OCI-LY7 (cell line): ENCODE data around the gene MPZL3. TPM values are rescaled to one million over a fixed set of nuclear protein-coding genes. Genes with fewer than 3 reads are reported as not detected.
A peak's percentile ranks its signal among the peaks of the same experiment; 100 is the strongest.

Source experiments
- BruUV-seq: library from RNA; stranded (reverse); fragments of 400-500 nt; replicated peaks from 2 replicates; lab custom pipeline; 2021; lab: Mats Ljungman, UMichigan
- CTCF ChIA-PET: fragments of 300-600 bp; sonication (Branson Sonifier 250); formaldehyde crosslinking; loops from one replicate; lab custom pipeline; 2022; ENCODE audit warnings: antibody characterized with exemption; ENCODE audit not compliant: unreplicated experiment; lab: Charles Lee
- POLR2A ChIA-PET: fragments of 300-600 bp; sonication (Branson Sonifier 250); formaldehyde crosslinking; loops from one replicate; lab custom pipeline; 2022; ENCODE audit warnings: antibody characterized with exemption; lab: Charles Lee
- DNase-seq: peaks from one replicate; pipeline ENCODE4 v3.0.0-alpha.2; 2015; ENCODE audit warnings: low spot score
- H2AFZ ChIP-seq: fragments of 200-600 bp; sonication (generic), shearing (Covaris generic); 2 replicates; pipeline ENCODE4 v1.6.1; 2014; ENCODE audit warnings: mild to moderate bottlenecking, antibody characterized with exemption, low read length, moderate library complexity
- H3K27ac ChIP-seq: fragments of 200-600 bp; sonication (generic); 2 replicates; pipeline ENCODE4 v1.5.1; 2014; ENCODE audit warnings: mixed run types, low read depth, mild to moderate bottlenecking, moderate library complexity, low read length, inconsistent platforms; ENCODE audit not compliant: poor library complexity, severe bottlenecking
- H3K36me3 ChIP-seq: fragments of 200-600 bp; sonication (generic); 2 replicates; pipeline ENCODE4 v1.6.1; 2014; ENCODE audit warnings: mild to moderate bottlenecking, antibody characterized with exemption, low read length, moderate library complexity, mixed read lengths; ENCODE audit not compliant: insufficient read depth
- H3K4me1 ChIP-seq: fragments of 200-600 bp; sonication (generic); 2 replicates; pipeline ENCODE4 v1.5.1; 2014; ENCODE audit warnings: mild to moderate bottlenecking, low read length; ENCODE audit not compliant: insufficient read depth, poor library complexity, severe bottlenecking
- H3K4me2 ChIP-seq: fragments of 200-600 bp; sonication (generic); 2 replicates; pipeline ENCODE4 v1.6.1; 2014; ENCODE audit warnings: mild to moderate bottlenecking, low read length
- H3K4me3 ChIP-seq: fragments of 200-600 bp; sonication (generic); 2 replicates; pipeline ENCODE4 v1.5.1; 2014; ENCODE audit warnings: mild to moderate bottlenecking, low read depth, low read length; ENCODE audit not compliant: poor library complexity, severe bottlenecking
- H3K79me2 ChIP-seq: fragments of 200-600 bp; sonication (generic); 2 replicates; pipeline ENCODE4 v1.6.1; 2016; ENCODE audit warnings: low read depth, mild to moderate bottlenecking, low read length, moderate library complexity, mixed read lengths; ENCODE audit not compliant: insufficient read depth
- H3K9me2 ChIP-seq: fragments of 200-600 bp; sonication (generic); 2 replicates; pipeline ENCODE4 v1.6.1; 2016; ENCODE audit warnings: mild to moderate bottlenecking, low read length, mixed read lengths; ENCODE audit not compliant: insufficient read depth
- H3K9me3 ChIP-seq: fragments of 200-600 bp; sonication (generic); 2 replicates; pipeline ENCODE4 v1.6.1; 2014; ENCODE audit warnings: mild to moderate bottlenecking, mixed run types, low read length, mixed read lengths
- H4K20me1 ChIP-seq: fragments of 200-600 bp; sonication (generic); 2 replicates; pipeline ENCODE4 v1.6.1; 2014; ENCODE audit warnings: mild to moderate bottlenecking, antibody characterized with exemption, low read length, moderate library complexity, mixed read lengths; ENCODE audit not compliant: insufficient read depth
- CTCF ChIP-seq: fragments of 200-600 bp; sonication (generic); conservative IDR thresholded peaks from 2 replicates; pipeline ENCODE4 v1.5.1; 2014; ENCODE audit warnings: mild to moderate bottlenecking, antibody characterized with exemption, low read length, moderate library complexity, mixed read lengths
- EZH2phosphoT487 ChIP-seq: fragments of 200-600 bp; sonication (generic); IDR thresholded peaks from 2 replicates; pipeline ENCODE4 v1.6.1; 2018; ENCODE audit warnings: low read depth, borderline replicate concordance, mild to moderate bottlenecking, mixed run types, antibody characterized with exemption, low read length, moderate library complexity, mixed read lengths
- intact Hi-C: fragments of 100-400 bp; cut with micrococcal nuclease; formaldehyde crosslinking; loops from one replicate; pipeline ENCODE4 v1.10.0; 2022; ENCODE audit not compliant: unreplicated experiment
- total RNA-seq, 2 experiments: library from RNA; depleted of rRNA in 1 of 2; stranded (reverse); fragments of >200 nt in 1 of 2; shearing (Covaris generic) in 1 of 2; gene quantifications; 2 replicates each; pipeline ENCODE4 v1.2.3, GENCODE V29; 2014 to 2022

MPZL3 gene
- total RNA-seq, 2 experiments from 2014 or later = 1.9 to 5.8 TPM

GRCh38 chr11:118227865-118228785 is 24.0 kb downstream of the MPZL3 start:
- no peaks in the 10 kb centered on the region for H3K79me2 ChIP-seq
- H3K4me2 ChIP-seq = peak overlapping the region; percentile 7; the same call in 1 of the 2 replicates
- no peaks in the 10 kb centered on the region for H4K20me1 ChIP-seq
- H3K9me3 ChIP-seq = no peaks in the 10 kb centered on the region
- TF ChIP-seq CTCF = no peak
- no peak for TF ChIP-seq EZH2phosphoT487
- BruUV-seq = no TSS peak
- H3K9me2 ChIP-seq = no peaks in the 10 kb centered on the region
- peak; percentile 27 for DNase-seq
- H3K36me3 ChIP-seq = no peaks in the 10 kb centered on the region
- peaks cover 21% of the 10 kb centered on the region for H3K4me1 ChIP-seq
- intact Hi-C loops = no loop called here
- peak overlapping the region; percentile 43; the same call in 1 of the 2 replicates for H2AFZ ChIP-seq
- ChIA-PET POLR2A (interaction anchor here (0.7 to 1.8 kb wide), 2 partner anchors 14 to 99 kb away, joined by 5 to 8 read pairs; no protein-coding TSS in a partner anchor), CTCF (interaction anchor here (1.2 kb wide), 1 partner anchor 14 kb away, joined by 4 read pairs; no protein-coding TSS in a partner anchor)
- H3K4me3 ChIP-seq = no peak overlapping the region
- H3K27ac ChIP-seq = no peak overlapping the region

GRCh38 chr11:118226781-118227180 is 25.4 kb downstream of the MPZL3 start:
- H3K27ac ChIP-seq = no peak overlapping the region
- no peak for TF ChIP-seq CTCF
- no peak overlapping the region for H3K4me3 ChIP-seq
- H3K4me1 ChIP-seq = peaks cover 21% of the 10 kb centered on the region
- H3K9me2 ChIP-seq = no peaks in the 10 kb centered on the region
- CTCF ChIA-PET = interaction anchor here (0.6 to 1.2 kb wide), 3 partner anchors 13 to 57 kb away, joined by 3 to 5 read pairs (median 4); no protein-coding TSS in a partner anchor
- BruUV-seq = no TSS peak
- no peak overlapping the region for H3K4me2 ChIP-seq
- no peaks in the 10 kb centered on the region for H3K79me2 ChIP-seq
- no peak overlapping the region for H2AFZ ChIP-seq
- no peaks in the 10 kb centered on the region for H3K9me3 ChIP-seq
- POLR2A ChIA-PET = interaction anchor here (0.7 to 1.8 kb wide), 2 partner anchors 13 to 655 kb away, joined by 4 to 8 read pairs; no protein-coding TSS in a partner anchor
- intact Hi-C loops = no loop called here
- DNase-seq = no peak
- H3K36me3 ChIP-seq = no peaks in the 10 kb centered on the region
- no peaks in the 10 kb centered on the region for H4K20me1 ChIP-seq
